OCI-LY1 (cell line): ENCODE measurements around the gene CCBE1.

Experiments
- EZH2 ChIP-seq: fragments of 200-600 bp; sonication (generic), shearing (Covaris generic); IDR thresholded peaks from 2 replicates; pipeline ENCODE4 v1.8.0; 2017; ENCODE audit warnings: borderline replicate concordance, mixed run types, mild to moderate bottlenecking, antibody characterized with exemption, low read length, moderate library complexity, mixed read lengths
- TF ChIP-seq, protein P1 (sequence below): fragments of 200-600 bp; sonication (generic), shearing (Covaris generic); IDR thresholded peaks from 2 replicates; pipeline ENCODE4 v1.5.1; 2017; ENCODE audit warnings: mild to moderate bottlenecking, antibody characterized with exemption, low read length, moderate library complexity, mixed read lengths

DNA sequence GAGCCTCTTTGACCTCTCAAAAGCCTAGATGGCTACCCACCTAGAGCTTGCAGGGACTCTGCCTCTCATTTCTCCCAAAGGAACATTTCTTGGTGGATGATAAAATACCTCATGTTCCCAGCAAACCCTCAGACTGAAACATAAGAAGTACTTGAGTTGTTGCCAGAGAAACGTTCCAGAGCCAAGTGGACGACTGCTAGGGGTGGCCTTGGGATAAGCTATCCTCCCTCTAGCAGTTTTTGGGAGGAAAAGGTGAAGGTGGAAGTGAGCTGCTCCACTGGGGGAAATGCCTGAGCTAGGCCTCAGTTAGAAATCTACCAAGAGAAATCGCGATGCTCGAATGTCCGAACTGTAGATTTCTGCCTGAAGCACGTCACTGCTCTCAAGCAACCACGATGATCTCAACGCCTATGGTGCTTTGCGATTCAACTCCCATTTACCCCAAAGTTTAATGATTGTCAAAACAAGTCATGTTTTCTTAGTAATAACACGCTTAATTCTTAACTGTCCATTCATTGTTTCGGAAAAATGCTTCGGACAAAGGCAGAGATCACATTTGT lies 91.5 kb downstream of the CCBE1 start:
- TF ChIP-seq, protein P1, sequence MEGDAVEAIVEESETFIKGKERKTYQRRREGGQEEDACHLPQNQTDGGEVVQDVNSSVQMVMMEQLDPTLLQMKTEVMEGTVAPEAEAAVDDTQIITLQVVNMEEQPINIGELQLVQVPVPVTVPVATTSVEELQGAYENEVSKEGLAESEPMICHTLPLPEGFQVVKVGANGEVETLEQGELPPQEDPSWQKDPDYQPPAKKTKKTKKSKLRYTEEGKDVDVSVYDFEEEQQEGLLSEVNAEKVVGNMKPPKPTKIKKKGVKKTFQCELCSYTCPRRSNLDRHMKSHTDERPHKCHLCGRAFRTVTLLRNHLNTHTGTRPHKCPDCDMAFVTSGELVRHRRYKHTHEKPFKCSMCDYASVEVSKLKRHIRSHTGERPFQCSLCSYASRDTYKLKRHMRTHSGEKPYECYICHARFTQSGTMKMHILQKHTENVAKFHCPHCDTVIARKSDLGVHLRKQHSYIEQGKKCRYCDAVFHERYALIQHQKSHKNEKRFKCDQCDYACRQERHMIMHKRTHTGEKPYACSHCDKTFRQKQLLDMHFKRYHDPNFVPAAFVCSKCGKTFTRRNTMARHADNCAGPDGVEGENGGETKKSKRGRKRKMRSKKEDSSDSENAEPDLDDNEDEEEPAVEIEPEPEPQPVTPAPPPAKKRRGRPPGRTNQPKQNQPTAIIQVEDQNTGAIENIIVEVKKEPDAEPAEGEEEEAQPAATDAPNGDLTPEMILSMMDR, result no peak
- no peak for TF ChIP-seq EZH2
